Measurements from ENCODE around the gene NOTO. TPM values are rescaled to one million over a fixed set of nuclear protein-coding genes. Genes with fewer than 3 reads are reported as not detected.

The NOTO gene
- total and polyA plus RNA-seq, 10 of the 15 experiments (the other 5 are each of a cell fraction or from before 2014, with no cell fraction given), result not detected

DNA sequence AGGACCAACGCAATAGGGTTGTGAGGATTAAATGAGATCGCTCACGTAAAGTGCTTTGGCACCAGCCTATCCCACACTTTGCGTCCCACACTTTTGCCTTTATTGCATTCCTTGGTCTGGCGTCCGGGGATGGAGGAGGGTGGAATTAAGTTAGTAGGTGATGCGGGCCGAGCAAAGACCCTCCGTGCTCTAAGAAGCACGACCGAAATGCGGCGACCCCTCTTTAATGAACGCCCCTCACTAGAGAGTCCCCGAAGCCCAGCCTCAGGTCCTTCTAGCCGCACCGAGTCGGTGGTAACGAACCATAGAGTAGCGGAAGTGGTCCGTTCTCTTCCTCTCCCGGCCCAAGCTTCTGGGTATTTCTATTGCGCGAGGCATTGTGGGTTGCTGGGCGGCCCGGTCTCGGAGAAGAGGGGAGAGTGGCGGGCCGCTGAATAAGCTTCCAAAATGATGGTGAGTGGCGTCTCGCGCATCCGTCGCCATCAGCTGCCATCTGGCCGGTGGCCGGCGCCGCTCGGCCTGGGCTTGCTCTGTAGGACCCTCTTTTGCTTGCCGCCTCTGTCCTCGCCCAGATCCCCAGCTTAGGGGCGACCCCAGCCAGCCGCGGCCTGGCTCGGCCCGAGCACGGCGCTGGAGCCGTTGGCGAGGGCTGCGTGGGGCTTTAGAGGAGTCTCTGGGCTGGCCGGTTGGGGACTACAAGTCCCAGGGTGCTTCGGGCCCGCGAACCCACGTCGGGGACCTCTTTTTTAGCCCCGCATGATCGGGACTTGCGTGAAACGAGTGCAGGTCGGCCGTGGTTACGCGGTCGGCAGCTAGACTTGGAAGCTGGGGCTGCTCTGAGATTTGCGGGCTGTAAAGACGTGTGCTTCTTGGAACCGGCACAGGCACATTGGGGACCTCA, 31.8 kb downstream of the NOTO start, which contains the start of gene CCT7 (continued):
- TF ChIP-seq CHD1 (IDR thresholded peaks at IDR 0.05; ENCODE audit: low read depth, low read length) (no peak), HCFC1 (IDR thresholded peaks at IDR 0.05; ENCODE audit: low read length) (peak; percentile 82), CREM (IDR thresholded peaks at IDR 0.05; ENCODE audit: low read depth) (peak; percentile 76), PAX5 (IDR thresholded peaks at IDR 0.05; ENCODE audit: borderline replicate concordance, low read depth, low read length) (no peak), SUZ12 (IDR thresholded peaks at IDR 0.05; ENCODE audit: unreplicated experiment) (no peak), TCF3 (IDR thresholded peaks at IDR 0.05; ENCODE audit: borderline replicate concordance, insufficient read depth, low read depth, low read length) (peak; percentile 64), HDAC2 (IDR thresholded peaks at IDR 0.05) (no peak), NFXL1 (IDR thresholded peaks at IDR 0.05; ENCODE audit: borderline replicate concordance) (no peak), CUX1 (IDR thresholded peaks at IDR 0.05; ENCODE audit: insufficient replicate concordance, low read depth, low read length) (no peak), ZNF217 (IDR thresholded peaks at IDR 0.05) (no peak), TARDBP (IDR thresholded peaks at IDR 0.05; ENCODE audit: borderline replicate concordance) (0 out of 2 replicates have a peak, but pooled peaks have one; percentile 41), ZNF207 (IDR thresholded peaks at IDR 0.05; ENCODE audit: borderline replicate concordance) (peak; percentile 79; the same call in 1 of the 2 replicates), MYC (IDR thresholded peaks at IDR 0.05; ENCODE audit: insufficient read depth, insufficient read length, insufficient replicate concordance, low read length, severe bottlenecking) (peak; percentile 99), TCF7 (IDR thresholded peaks at IDR 0.05; ENCODE audit: borderline replicate concordance) (no peak), TCF12 (IDR thresholded peaks at IDR 0.05; ENCODE audit: low read depth, low read length) (peak; percentile 43; the same call in 1 of the 2 replicates), ZBED1 (IDR thresholded peaks at IDR 0.05; ENCODE audit: borderline replicate concordance) (0 out of 2 replicates have a peak, but pooled peaks have one; percentile 48)
- TF ChIP-seq, protein P1, sequence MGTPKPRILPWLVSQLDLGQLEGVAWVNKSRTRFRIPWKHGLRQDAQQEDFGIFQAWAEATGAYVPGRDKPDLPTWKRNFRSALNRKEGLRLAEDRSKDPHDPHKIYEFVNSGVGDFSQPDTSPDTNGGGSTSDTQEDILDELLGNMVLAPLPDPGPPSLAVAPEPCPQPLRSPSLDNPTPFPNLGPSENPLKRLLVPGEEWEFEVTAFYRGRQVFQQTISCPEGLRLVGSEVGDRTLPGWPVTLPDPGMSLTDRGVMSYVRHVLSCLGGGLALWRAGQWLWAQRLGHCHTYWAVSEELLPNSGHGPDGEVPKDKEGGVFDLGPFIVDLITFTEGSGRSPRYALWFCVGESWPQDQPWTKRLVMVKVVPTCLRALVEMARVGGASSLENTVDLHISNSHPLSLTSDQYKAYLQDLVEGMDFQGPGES (IDR thresholded peaks at IDR 0.05), result peak; percentile 38; the same call in 1 of the 2 replicates
- TF ChIP-seq, protein P2, sequence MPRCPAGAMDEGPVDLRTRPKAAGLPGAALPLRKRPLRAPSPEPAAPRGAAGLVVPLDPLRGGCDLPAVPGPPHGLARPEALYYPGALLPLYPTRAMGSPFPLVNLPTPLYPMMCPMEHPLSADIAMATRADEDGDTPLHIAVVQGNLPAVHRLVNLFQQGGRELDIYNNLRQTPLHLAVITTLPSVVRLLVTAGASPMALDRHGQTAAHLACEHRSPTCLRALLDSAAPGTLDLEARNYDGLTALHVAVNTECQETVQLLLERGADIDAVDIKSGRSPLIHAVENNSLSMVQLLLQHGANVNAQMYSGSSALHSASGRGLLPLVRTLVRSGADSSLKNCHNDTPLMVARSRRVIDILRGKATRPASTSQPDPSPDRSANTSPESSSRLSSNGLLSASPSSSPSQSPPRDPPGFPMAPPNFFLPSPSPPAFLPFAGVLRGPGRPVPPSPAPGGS (IDR thresholded peaks at IDR 0.05; ENCODE audit: borderline replicate concordance, insufficient read depth, low read depth, low read length, poor library complexity, severe bottlenecking), result no peak

Data from GM12878 (cell line).